DOHH2 (cell line): ENCODE results near the gene CLEC9A.

Experiments used
- H3F3A ChIP-seq: fragments of 200-600 bp; sonication (generic), shearing (Covaris generic); 2 replicates; pipeline ENCODE4 v1.6.0; 2016; ENCODE audit warnings: antibody characterized with exemption, mild to moderate bottlenecking; ENCODE audit not compliant: control insufficient read depth, insufficient read depth
- H3K27ac ChIP-seq: fragments of 200-600 bp; sonication (generic); 2 replicates; pipeline ENCODE4 v1.5.1; 2014; ENCODE audit warnings: low read depth, mild to moderate bottlenecking, low read length, moderate library complexity
- H3K27me3 ChIP-seq: fragments of 200-600 bp; sonication (generic); 2 replicates; pipeline ENCODE4 v1.6.1; 2014; ENCODE audit warnings: mild to moderate bottlenecking, low read length, mixed read lengths; ENCODE audit not compliant: control insufficient read depth
- H3K36me3 ChIP-seq: fragments of 200-600 bp; sonication (generic); 2 replicates; pipeline ENCODE4 v1.6.1; 2014; ENCODE audit warnings: mild to moderate bottlenecking, low read length, moderate library complexity, mixed read lengths; ENCODE audit not compliant: control insufficient read depth
- H3K4me1 ChIP-seq: fragments of 200-600 bp; sonication (generic); 2 replicates; pipeline ENCODE4 v1.6.1; 2014; ENCODE audit warnings: mild to moderate bottlenecking, low read length, mixed read lengths; ENCODE audit not compliant: control insufficient read depth
- H3K4me2 ChIP-seq: fragments of 200-600 bp; sonication (generic); 2 replicates; pipeline ENCODE4 v1.6.0; 2014; ENCODE audit warnings: mild to moderate bottlenecking, low read length, moderate library complexity
- H3K4me3 ChIP-seq: fragments of 200-600 bp; sonication (generic); 2 replicates; pipeline ENCODE4 v1.5.1; 2014; ENCODE audit warnings: mild to moderate bottlenecking, low read length, mixed read lengths
- H3K79me2 ChIP-seq: fragments of 200-600 bp; sonication (generic); 2 replicates; pipeline ENCODE4 v1.6.1; 2014; ENCODE audit warnings: mild to moderate bottlenecking, low read length, mixed read lengths; ENCODE audit not compliant: control insufficient read depth
- H3K9me2 ChIP-seq: fragments of 200-600 bp; sonication (generic); replicated peaks from 2 replicates; pipeline ENCODE4 v1.6.1; 2014; ENCODE audit warnings: mild to moderate bottlenecking, low read length, mixed read lengths; ENCODE audit not compliant: control insufficient read depth
- H3K9me3 ChIP-seq: fragments of 200-600 bp; sonication (generic); 2 replicates; pipeline ENCODE4 v1.6.1; 2014; ENCODE audit warnings: antibody characterized with exemption, low read length, mixed read lengths; ENCODE audit not compliant: control insufficient read depth, insufficient read depth
- H4K20me1 ChIP-seq: fragments of 200-600 bp; sonication (generic); 2 replicates; pipeline ENCODE4 v1.6.0; 2014; ENCODE audit warnings: low read depth, mild to moderate bottlenecking, antibody characterized with exemption, low read length, moderate library complexity; ENCODE audit not compliant: control insufficient read depth, insufficient read depth
- CTCF ChIP-seq: fragments of 200-600 bp; sonication (generic); IDR thresholded peaks from one replicate; pipeline ENCODE4 v1.5.1; 2014; ENCODE audit warnings: antibody characterized with exemption, mild to moderate bottlenecking, low read depth, low read length; ENCODE audit not compliant: poor library complexity, severe bottlenecking
- EZH2phosphoT487 ChIP-seq: fragments of 200-600 bp; sonication (generic); IDR thresholded peaks from 2 replicates; pipeline ENCODE4 v1.6.1; 2017; ENCODE audit warnings: borderline replicate concordance, mild to moderate bottlenecking, antibody characterized with exemption, low read length, moderate library complexity, mixed read lengths

The CLEC9A gene

GRCh38 chr12:10027311-10027710, 3.2 kb upstream of the CLEC9A start:
- Histone ChIP-seq H3K9me2 (no peaks in the 10 kb centered on the region), H4K20me1 (no peaks in the 10 kb centered on the region), H3K36me3 (no peaks in the 10 kb centered on the region), H3K9me3 (no peaks in the 10 kb centered on the region), H3K79me2 (no peaks in the 10 kb centered on the region), H3K4me1 (no peaks in the 10 kb centered on the region), H3K27me3 (no peaks in the 10 kb centered on the region; the same call in 1 of the 2 replicates), H3K4me3 (no peak overlapping the region), H3K4me2 (no peak overlapping the region), H3K27ac (no peak overlapping the region), H3F3A (no peaks in the 10 kb centered on the region)
- no peak for TF ChIP-seq CTCF
- no peak for TF ChIP-seq EZH2phosphoT487

- Histone ChIP-seq H3K9me3 (no peaks in the 10 kb centered on the region), H3K4me1 (no peaks in the 10 kb centered on the region), H3K27me3 (no peaks in the 10 kb centered on the region; the same call in 1 of the 2 replicates), H3K36me3 (no peaks in the 10 kb centered on the region), H3K4me3 (no peak overlapping the region), H3K4me2 (no peak overlapping the region), H3F3A (no peaks in the 10 kb centered on the region), H3K27ac (no peak overlapping the region), H3K9me2 (no peaks in the 10 kb centered on the region), H4K20me1 (no peaks in the 10 kb centered on the region), H3K79me2 (no peaks in the 10 kb centered on the region)
- no peak for TF ChIP-seq CTCF
- no peak for TF ChIP-seq EZH2phosphoT487
Observed at GRCh38 chr12:10027721-10028120, 2.8 kb upstream of the CLEC9A start.

GRCh38 chr12:10031321-10031720, 839 bp downstream of the CLEC9A start:
- Histone ChIP-seq H3K4me2 (no peak overlapping the region), H3K27me3 (no peaks in the 10 kb centered on the region), H3K4me1 (no peaks in the 10 kb centered on the region), H3K9me2 (no peaks in the 10 kb centered on the region), H3F3A (no peaks in the 10 kb centered on the region), H3K27ac (no peak overlapping the region), H3K36me3 (no peaks in the 10 kb centered on the region), H3K4me3 (no peak overlapping the region), H4K20me1 (no peaks in the 10 kb centered on the region), H3K79me2 (no peaks in the 10 kb centered on the region), H3K9me3 (no peaks in the 10 kb centered on the region)
- TF ChIP-seq CTCF (no peak), EZH2phosphoT487 (no peak)

GRCh38 chr12:10031771-10032175, 1.3 kb downstream of the CLEC9A start:
- no peaks in the 10 kb centered on the region for H3K4me1 ChIP-seq
- no peaks in the 10 kb centered on the region for H3K27me3 ChIP-seq
- H3K79me2 ChIP-seq: no peaks in the 10 kb centered on the region
- no peak overlapping the region for H3K4me3 ChIP-seq
- H3K9me3 ChIP-seq: no peaks in the 10 kb centered on the region
- H3K27ac ChIP-seq: no peak overlapping the region
- H3K36me3 ChIP-seq: no peaks in the 10 kb centered on the region
- H3K9me2 ChIP-seq: no peaks in the 10 kb centered on the region
- TF ChIP-seq EZH2phosphoT487 (no peak), CTCF (no peak)
- no peaks in the 10 kb centered on the region for H3F3A ChIP-seq
- H3K4me2 ChIP-seq: no peak overlapping the region
- no peaks in the 10 kb centered on the region for H4K20me1 ChIP-seq
